HG03039 (cell line): ENCODE data around the gene MTHFSD.

Experiments used
- ATAC-seq: cut with Tn5 transposase; IDR thresholded peaks from one replicate; pipeline ENCODE4 v1.9.1; 2021; ENCODE audit warnings: mild to moderate bottlenecking, moderate library complexity; ENCODE audit not compliant: unreplicated experiment

MTHFSD gene

GRCh38 chr16:86553356-86553755, 1.7 kb downstream of the MTHFSD start:
- ATAC-seq = no peak

GRCh38 chr16:86550281-86550680, 4.8 kb downstream of the MTHFSD start:
- no peak for ATAC-seq

- ATAC-seq = no peak
Measured at GRCh38 chr16:86549893-86550190, 5.2 kb downstream of the MTHFSD start.

- ATAC-seq = no peak
Measured at GRCh38 chr16:86549076-86549892, 5.8 kb downstream of the MTHFSD start.

- ATAC-seq = no peak
Measured at GRCh38 chr16:86547286-86547685, 7.7 kb downstream of the MTHFSD start.

- no peak for ATAC-seq
Measured at GRCh38 chr16:86546638-86547013, 8.4 kb downstream of the MTHFSD start.

- ATAC-seq = no peak
Measured at GRCh38 chr16:86545954-86546637, 8.9 kb downstream of the MTHFSD start.

GRCh38 chr16:86545481-86545880, 9.6 kb downstream of the MTHFSD start:
- no peak for ATAC-seq

- no peak for ATAC-seq
Measured at GRCh38 chr16:86542756-86543750, 12.0 kb downstream of the MTHFSD start.

GRCh38 chr16:86541560-86541959, 13.5 kb downstream of the MTHFSD start:
- no peak for ATAC-seq

GRCh38 chr16:86540894-86541293, 14.1 kb downstream of the MTHFSD start:
- ATAC-seq = no peak

GRCh38 chr16:86538196-86538780, 16.7 kb downstream of the MTHFSD start:
- ATAC-seq = no peak

- ATAC-seq = no peak
Measured at GRCh38 chr16:86537486-86537885, 17.5 kb downstream of the MTHFSD start.

- no peak for ATAC-seq
Measured at GRCh38 chr16:86536621-86537020, 18.4 kb downstream of the MTHFSD start.

- ATAC-seq = no peak
Measured at GRCh38 chr16:86534779-86535615, 20.0 kb downstream of the MTHFSD start.

GRCh38 chr16:86533767-86534351, 21.2 kb downstream of the MTHFSD start:
- no peak for ATAC-seq

GRCh38 chr16:86533076-86533475, 22.0 kb downstream of the MTHFSD start:
- ATAC-seq = no peak

- no peak for ATAC-seq
Measured at GRCh38 chr16:86532526-86532815, 22.6 kb downstream of the MTHFSD start.

GRCh38 chr16:86531641-86532525, 23.2 kb downstream of the MTHFSD start:
- no peak for ATAC-seq
